Natural killer cell (primary cell): ENCODE measurements around the gene CILP2. TPM values are rescaled to one million over a fixed set of nuclear protein-coding genes. Genes with fewer than 3 reads are reported as not detected.

Experiments used
- ATAC-seq, 3 donors: fragments of 150-1000 bp in 2 of 3; fragments of 200-7000 bp in 1 of 3; cut with Tn5 transposase; 1 replicate in 1 of 3; 2 replicates in 2 of 3; pipeline ENCODE4 v1.10.0; 2021; ENCODE audit warnings: mild to moderate bottlenecking in 2 of 3, moderate library complexity in 2 of 3
- DNase-seq, 2 donors: peaks; one replicate each; pipeline versions ENCODE4 v3.0.0 to v3.0.0-alpha.2; 2013 to 2021; ENCODE audit warnings: mixed read lengths in 1 of 2
- H3K27ac ChIP-seq: one replicate; pipeline ENCODE4 v1.5.1; 2013; ENCODE audit warnings: mild to moderate bottlenecking, low read length
- H3K27me3 ChIP-seq: one replicate; pipeline ENCODE4 v1.6.1; 2013; ENCODE audit warnings: low read length; ENCODE audit not compliant: control insufficient read depth, insufficient read depth
- H3K36me3 ChIP-seq: one replicate; pipeline ENCODE4 v1.6.1; 2013; ENCODE audit warnings: low read length; ENCODE audit not compliant: control insufficient read depth, insufficient read depth
- H3K4me1 ChIP-seq: one replicate; pipeline ENCODE4 v1.6.1; 2013; ENCODE audit warnings: low read length; ENCODE audit not compliant: control insufficient read depth, insufficient read depth
- H3K4me3 ChIP-seq: one replicate; pipeline ENCODE4 v1.5.1; 2013; ENCODE audit warnings: low read length
- H3K9me3 ChIP-seq: one replicate; pipeline ENCODE4 v1.6.1; 2013; ENCODE audit warnings: low read length; ENCODE audit not compliant: control insufficient read depth, insufficient read depth
- H3K27ac Mint-ChIP-seq, 2 donors: one replicate each; pipeline ENCODE4 v1.8.0; 2022; ENCODE audit warnings: mild to moderate bottlenecking in 2 of 2, mixed read lengths in 2 of 2, moderate library complexity in 1 of 2
- H3K27me3 Mint-ChIP-seq, 2 donors: one replicate each; pipeline ENCODE4 v1.8.0; 2022; ENCODE audit warnings: low read depth in 2 of 2, mixed read lengths in 2 of 2
- H3K36me3 Mint-ChIP-seq: one replicate; pipeline ENCODE4 v1.8.0; 2022; ENCODE audit warnings: mixed read lengths
- H3K4me1 Mint-ChIP-seq, 2 donors: one replicate each; pipeline ENCODE4 v1.8.0; 2022; ENCODE audit warnings: mixed read lengths in 2 of 2
- H3K4me3 Mint-ChIP-seq: one replicate; pipeline ENCODE4 v1.8.0; 2022; ENCODE audit warnings: mild to moderate bottlenecking, moderate library complexity, mixed read lengths
- H3K9me3 Mint-ChIP-seq, 2 donors: one replicate each; pipeline ENCODE4 v1.8.0; 2022; ENCODE audit warnings: mixed read lengths in 2 of 2
- CTCF ChIP-seq: fragments of 200-600 bp; IDR thresholded peaks from one replicate; pipeline ENCODE4 v1.8.0; 2022; ENCODE audit warnings: antibody characterized with exemption
- WGBS: methylation state at CpG from one replicate; pipeline ENCODE4 v1.1.7; 2013; ENCODE audit warnings: missing lambda C conversion rate; ENCODE audit not compliant: insufficient coverage; 5-methylcytosine and 5-hydroxymethylcytosine counted together
- intact Hi-C: fragments of 100-400 bp; cut with micrococcal nuclease; formaldehyde crosslinking; loops from one replicate; pipeline ENCODE4 v1.14.2; 2022
- total RNA-seq, 4 donors: library from RNA; stranded (reverse); fragments of 120-200 nt in 1 of 4; gene quantifications; one replicate each; pipeline versions ENCODE4 v1.2.3 to v1.2.4, GENCODE V29; 2013 to 2022

The CILP2 gene
- total RNA-seq, 3 donors from 2014 or later (not counting 1 experiment from before 2014, with no cell fraction given) = 0.05 to 0.20 (median 0.11) TPM

- peak overlapping the region; percentile 45 to 69 for H3K27ac Mint-ChIP-seq
- ATAC-seq (no peak), DNase-seq (no peak)
- TF ChIP-seq CTCF = no peak
- no peak overlapping the region for H3K4me3 ChIP-seq
- H3K36me3 Mint-ChIP-seq = no peaks in the 10 kb centered on the region
- 98% methylated on average over 33 of the region's 33 CpGs for WGBS
- H3K4me1 Mint-ChIP-seq = peaks cover 0 to 29% of the 10 kb centered on the region in 2 donors
- no peaks in the 10 kb centered on the region for H3K27me3 Mint-ChIP-seq
- H3K9me3 Mint-ChIP-seq = no peaks in the 10 kb centered on the region
- H3K9me3 ChIP-seq = no peaks in the 10 kb centered on the region
- peaks cover 91% of the 10 kb centered on the region for H3K36me3 ChIP-seq
- no peaks in the 10 kb centered on the region for H3K27me3 ChIP-seq
- H3K4me1 ChIP-seq = peaks cover 12% of the 10 kb centered on the region
- no peak overlapping the region for H3K4me3 Mint-ChIP-seq
- H3K27ac ChIP-seq = no peak overlapping the region
- intact Hi-C loops = no loop called here
Observed at GRCh38 chr19:19498255-19498991, 39.6 kb upstream of the CILP2 start.

GRCh38 chr19:19499272-19499995 is 38.6 kb upstream of the CILP2 start:
- WGBS = 96% methylated on average over 18 of the region's 18 CpGs
- no peak overlapping the region for H3K4me3 ChIP-seq
- ATAC-seq (no peak), DNase-seq (no peak)
- peaks cover 12% of the 10 kb centered on the region for H3K4me1 ChIP-seq
- Mint-ChIP-seq H3K9me3 (no peaks in the 10 kb centered on the region), H3K36me3 (no peaks in the 10 kb centered on the region), H3K4me1 (peaks cover 0 to 29% of the 10 kb centered on the region in 2 donors), H3K27ac (peak overlapping the region in 1 of 2 donors; percentile 45), H3K27me3 (no peaks in the 10 kb centered on the region), H3K4me3 (no peak overlapping the region)
- H3K27me3 ChIP-seq = no peaks in the 10 kb centered on the region
- no peaks in the 10 kb centered on the region for H3K9me3 ChIP-seq
- H3K27ac ChIP-seq = no peak overlapping the region
- no peak for TF ChIP-seq CTCF
- intact Hi-C loops = no loop called here
- peaks cover 92% of the 10 kb centered on the region for H3K36me3 ChIP-seq

- no peak for TF ChIP-seq CTCF
- no peaks in the 10 kb centered on the region for H3K36me3 Mint-ChIP-seq
- intact Hi-C loops = no loop called here
Observed at GRCh38 chr19:19500975-19501644, 37.0 kb upstream of the CILP2 start.

More at GRCh38 chr19:19500975-19501644, 37.0 kb upstream of the CILP2 start:
- no peaks in the 10 kb centered on the region for H3K27me3 Mint-ChIP-seq
- no peak for ATAC-seq
- 96% methylated on average over 34 of the region's 34 CpGs for WGBS
- no peak overlapping the region for H3K27ac Mint-ChIP-seq
- H3K4me1 ChIP-seq = peaks cover 12% of the 10 kb centered on the region
- H3K27me3 ChIP-seq = no peaks in the 10 kb centered on the region
- peaks cover 0 to 19% of the 10 kb centered on the region in 2 donors for H3K4me1 Mint-ChIP-seq
- no peak overlapping the region for H3K27ac ChIP-seq
- no peak for DNase-seq
- H3K9me3 ChIP-seq = no peaks in the 10 kb centered on the region
- H3K4me3 Mint-ChIP-seq = no peak overlapping the region
- H3K9me3 Mint-ChIP-seq = no peaks in the 10 kb centered on the region
- H3K36me3 ChIP-seq = peaks cover 96% of the 10 kb centered on the region
- no peak overlapping the region for H3K4me3 ChIP-seq
